HepG2 (cell line): ENCODE data around the gene TXN2. TPM values are rescaled to one million over a fixed set of nuclear protein-coding genes. Genes with fewer than 3 reads are reported as not detected.

Experiments used
- AKNA ChIP-seq: sonication (generic); formaldehyde crosslinking; IDR thresholded peaks from 2 replicates; pipeline ENCODE4 v1.4.0; 2020; ENCODE audit warnings: missing genetic modification reagents, borderline replicate concordance
- CBX5 ChIP-seq: sonication (generic); formaldehyde crosslinking; IDR thresholded peaks from 2 replicates; pipeline ENCODE4 v1.4.0; 2020; ENCODE audit warnings: missing genetic modification reagents, borderline replicate concordance
- HOXA3 ChIP-seq: sonication (generic); formaldehyde crosslinking; IDR thresholded peaks from 2 replicates; pipeline ENCODE4 v1.5.0; 2020; ENCODE audit warnings: missing genetic modification reagents
- KLF9 ChIP-seq: IDR thresholded peaks from 2 replicates; pipeline ENCODE4 v1.6.1; 2016; ENCODE audit warnings: low read depth
- MAF1 ChIP-seq: sonication (generic); formaldehyde crosslinking; IDR thresholded peaks from 2 replicates; pipeline ENCODE4 v1.5.0; 2020; ENCODE audit warnings: missing genetic modification reagents, borderline replicate concordance
- SKIL ChIP-seq: sonication (generic); formaldehyde crosslinking; IDR thresholded peaks from 2 replicates; pipeline ENCODE4 v1.8.0; 2022; ENCODE audit warnings: missing genetic modification reagents, mild to moderate bottlenecking, moderate library complexity, borderline replicate concordance
- ZNF18 ChIP-seq: sonication (generic); formaldehyde crosslinking; IDR thresholded peaks from 2 replicates; pipeline ENCODE4 v1.8.0; 2022; ENCODE audit warnings: mild to moderate bottlenecking, missing genetic modification reagents; ENCODE audit not compliant: insufficient replicate concordance
- ZNF251 ChIP-seq: sonication (generic); formaldehyde crosslinking; IDR thresholded peaks from 2 replicates; pipeline ENCODE4 v1.9.0; 2021; ENCODE audit warnings: mild to moderate bottlenecking, missing genetic modification reagents
- ZNF280B ChIP-seq: sonication (generic); formaldehyde crosslinking; IDR thresholded peaks from 2 replicates; pipeline ENCODE4 v1.5.0; 2020; ENCODE audit warnings: missing genetic modification reagents, mild to moderate bottlenecking, borderline replicate concordance
- ZNF326 ChIP-seq: sonication (generic); formaldehyde crosslinking; IDR thresholded peaks from 2 replicates; pipeline ENCODE4 v1.4.0; 2020; ENCODE audit warnings: missing genetic modification reagents, borderline replicate concordance
- ZNF512 ChIP-seq: sonication (generic); formaldehyde crosslinking; IDR thresholded peaks from 2 replicates; pipeline ENCODE4 v1.4.0; 2020; ENCODE audit warnings: mild to moderate bottlenecking, missing genetic modification reagents
- ZNF639 ChIP-seq: conservative IDR thresholded peaks from 2 replicates; pipeline ENCODE4 v1.6.1; 2018; ENCODE audit warnings: missing genetic modification reagents
- ZSCAN9 ChIP-seq: IDR thresholded peaks from 2 replicates; pipeline ENCODE4 v1.6.1; 2016; ENCODE audit warnings: borderline replicate concordance
- polyA plus RNA-seq, 8 experiments: library from polyadenylated mRNA; depleted of rRNA in 3 of 8; stranded (reverse) in 7 of 8; unstranded in 1 of 8; fragments of >200 nt; fragmentation: Illumina TruSeq in 4 of 8; extraction: Trizol in 4 of 8; gene quantifications; 2 replicates each; pipeline versions ENCODE4 v1.2.1 to v1.2.3, GENCODE V29; 2011 to 2016; ENCODE audit warnings: low read depth in 4 of 8, missing spikeins in 1 of 8, mixed read lengths in 1 of 8; ENCODE audit not compliant: insufficient read depth in 1 of 8
- total RNA-seq, 5 experiments: library from RNA; depleted of rRNA; stranded (reverse); fragments of >200 nt; fragmentation: Illumina TruSeq; extraction: Trizol; gene quantifications; 2 replicates each; pipeline ENCODE4 v1.2.3, GENCODE V29; 2016; ENCODE audit warnings: low read depth in 1 of 5

TXN2 gene
- total and polyA plus RNA-seq, 2 of the 13 experiments (the other 11 are each of a cell fraction or from before 2014, with no cell fraction given), result 41.4 to 109 TPM

GRCh38 chr22:36528795-36529751 lies 47.6 kb upstream of the TXN2 start, which contains the start of gene EIF3D (continued):
- TF ChIP-seq SKIL (CRISPR knock-in tag) (no peak; the same call in 1 of the 2 replicates), ZNF512 (no peak), AKNA (CRISPR knock-in tag) (no peak; the same call in 1 of the 2 replicates), ZNF18 (CRISPR knock-in tag) (peak; percentile 86), ZNF326 (no peak), ZNF280B (peak; percentile 46; the same call in 1 of the 2 replicates), KLF9 (CRISPR knock-in tag) (no peak), ZNF639 (CRISPR knock-in tag) (peak; percentile 97), MAF1 (CRISPR knock-in tag) (no peak), CBX5 (CRISPR knock-in tag) (peak; percentile 79; the same call in 1 of the 2 replicates), ZSCAN9 (CRISPR knock-in tag) (peak; percentile 48; the same call in 1 of the 2 replicates), ZNF251 (no peak), HOXA3 (CRISPR knock-in tag) (peak; percentile 95)
